ENCODE results near the gene CEBPB.

The CEBPB gene

DNA sequence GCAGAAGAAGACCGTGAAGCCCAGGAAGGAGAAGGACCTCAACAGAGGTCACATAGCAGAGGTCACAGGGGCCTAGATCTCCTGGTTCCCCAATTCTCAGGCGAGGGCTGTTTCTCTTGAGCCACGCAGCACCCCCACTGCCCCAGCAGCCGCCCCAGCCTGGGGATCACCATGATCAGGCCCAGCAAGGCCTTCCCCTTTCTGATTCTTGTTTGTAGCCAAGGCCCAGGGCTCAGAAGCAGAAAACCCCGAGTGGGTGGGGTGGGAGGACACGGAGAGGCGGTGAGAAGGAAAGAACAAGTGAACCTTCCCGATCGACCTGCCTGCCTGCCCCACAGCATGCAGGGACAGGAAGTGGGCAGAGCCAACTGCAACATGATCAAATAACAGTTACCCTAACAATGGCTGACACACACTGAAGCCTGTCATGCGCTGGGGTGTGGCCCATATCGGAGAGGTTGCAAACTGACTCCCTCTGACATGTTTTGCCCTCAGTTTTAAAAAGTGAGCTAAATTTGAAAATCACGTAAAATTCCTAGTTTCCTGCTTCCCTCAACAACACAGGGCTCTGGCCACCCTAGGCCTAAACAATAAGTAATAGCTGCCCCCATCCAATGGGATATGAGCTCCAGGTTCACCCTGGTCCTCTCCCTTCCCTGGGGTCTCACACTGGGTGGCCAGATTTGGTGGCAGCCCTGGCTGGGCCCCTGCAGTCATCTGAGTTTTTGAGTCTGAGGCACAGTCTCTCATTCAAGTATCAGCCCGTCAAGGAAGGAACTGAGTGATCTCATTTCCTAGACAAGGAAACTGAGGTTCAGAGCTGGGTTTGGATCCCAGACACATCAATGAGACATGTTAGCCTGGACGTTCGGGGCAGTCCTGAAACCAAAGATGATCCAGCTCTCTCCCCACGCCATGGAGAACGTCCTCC is 43.6 kb upstream of the CEBPB start:
- H3K36me3 ChIP-seq (ENCODE audit: control insufficient read depth, low read length): peaks cover 42% of the 10 kb centered on the region
- peak overlapping the region; percentile 75 for H3K4me2 ChIP-seq (ENCODE audit: low read length)
- no peaks in the 10 kb centered on the region for H3K27me3 ChIP-seq (ENCODE audit: control insufficient read depth, low read length)
- TF ChIP-seq EZH2phosphoT487 (IDR thresholded peaks at IDR 0.05; ENCODE audit: borderline replicate concordance, low read length) (no peak), CTCF (IDR thresholded peaks at IDR 0.05; ENCODE audit: low read depth, low read length, poor library complexity, severe bottlenecking) (no peak)
- peaks cover 63% of the 10 kb centered on the region for H3K79me2 ChIP-seq (ENCODE audit: control insufficient read depth, low read length)
- H3K4me1 ChIP-seq (ENCODE audit: control insufficient read depth, low read length): peaks cover 27% of the 10 kb centered on the region
- peak overlapping the region; percentile 45 for H3K27ac ChIP-seq (ENCODE audit: low read depth, low read length)
- H3K9me3 ChIP-seq (ENCODE audit: control insufficient read depth, insufficient read depth, low read length): no peaks in the 10 kb centered on the region
- no peaks in the 10 kb centered on the region for H4K20me1 ChIP-seq (ENCODE audit: control insufficient read depth, insufficient read depth, low read depth, low read length)
- H3K4me3 ChIP-seq (ENCODE audit: low read length): peak overlapping the region; percentile 54
- H3K9me2 ChIP-seq (replicated peaks; ENCODE audit: control insufficient read depth, low read length): no peaks in the 10 kb centered on the region
- H3F3A ChIP-seq (ENCODE audit: control insufficient read depth, insufficient read depth): no peaks in the 10 kb centered on the region

DNA sequence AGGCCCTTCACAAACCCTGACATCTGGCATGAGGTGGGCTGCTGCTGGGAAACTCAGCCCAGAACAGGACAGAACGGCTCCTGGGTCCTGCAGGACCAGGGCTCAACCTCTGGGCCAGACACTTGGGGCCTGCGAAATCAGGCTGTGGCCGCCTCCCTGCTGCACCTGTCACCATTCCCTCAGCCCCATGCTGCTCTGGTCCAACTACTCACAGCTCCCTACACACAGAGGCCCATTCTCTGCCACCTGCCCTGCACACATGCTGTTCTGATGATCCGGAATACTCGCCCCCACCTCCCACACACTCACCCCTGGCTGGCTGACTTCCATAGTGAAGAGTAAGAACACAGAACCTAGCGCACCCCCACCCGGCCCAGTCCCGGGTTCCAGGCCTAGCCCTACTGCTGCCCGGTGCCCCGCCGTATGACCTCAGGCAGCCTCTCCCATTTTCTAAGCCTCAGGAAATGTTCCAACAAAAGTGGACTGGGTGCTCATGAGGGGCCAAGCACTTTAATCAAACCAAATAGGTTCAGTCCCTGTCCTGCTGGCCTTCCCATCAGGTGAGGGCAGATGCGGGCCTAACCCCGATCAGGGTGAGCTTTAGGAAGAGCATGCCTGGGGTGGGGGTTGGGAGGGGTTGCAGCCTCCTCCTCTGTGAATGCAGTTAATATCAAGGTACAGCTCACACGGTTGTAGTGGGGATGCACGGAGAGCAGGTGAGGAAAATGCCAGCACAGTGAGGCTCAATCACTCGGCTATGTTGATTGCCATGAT is 41.0 kb upstream of the CEBPB start:
- Histone ChIP-seq H3K4me1 (ENCODE audit: control insufficient read depth, low read length) (peaks cover 43% of the 10 kb centered on the region), H3F3A (ENCODE audit: control insufficient read depth, insufficient read depth) (no peaks in the 10 kb centered on the region), H3K9me2 (replicated peaks; ENCODE audit: control insufficient read depth, low read length) (no peaks in the 10 kb centered on the region), H3K36me3 (ENCODE audit: control insufficient read depth, low read length) (peaks cover 35% of the 10 kb centered on the region), H4K20me1 (ENCODE audit: control insufficient read depth, insufficient read depth, low read depth, low read length) (no peaks in the 10 kb centered on the region), H3K79me2 (ENCODE audit: control insufficient read depth, low read length) (peaks cover 69% of the 10 kb centered on the region), H3K27ac (ENCODE audit: low read depth, low read length) (no peak overlapping the region), H3K4me3 (ENCODE audit: low read length) (no peak overlapping the region), H3K9me3 (ENCODE audit: control insufficient read depth, insufficient read depth, low read length) (no peaks in the 10 kb centered on the region), H3K27me3 (ENCODE audit: control insufficient read depth, low read length) (no peaks in the 10 kb centered on the region), H3K4me2 (ENCODE audit: low read length) (no peak overlapping the region)
- no peak for TF ChIP-seq EZH2phosphoT487 (IDR thresholded peaks at IDR 0.05; ENCODE audit: borderline replicate concordance, low read length)
- no peak for TF ChIP-seq CTCF (IDR thresholded peaks at IDR 0.05; ENCODE audit: low read depth, low read length, poor library complexity, severe bottlenecking)

GRCh38 chr20:50151034-50151743 is 39.4 kb upstream of the CEBPB start:
- Histone ChIP-seq H3K4me1 (ENCODE audit: control insufficient read depth, low read length) (peaks cover 43% of the 10 kb centered on the region), H3K4me2 (ENCODE audit: low read length) (no peak overlapping the region), H3K79me2 (ENCODE audit: control insufficient read depth, low read length) (peaks cover 63% of the 10 kb centered on the region), H3K9me2 (replicated peaks; ENCODE audit: control insufficient read depth, low read length) (no peaks in the 10 kb centered on the region), H3K4me3 (ENCODE audit: low read length) (no peak overlapping the region), H3K9me3 (ENCODE audit: control insufficient read depth, insufficient read depth, low read length) (no peaks in the 10 kb centered on the region), H3K27ac (ENCODE audit: low read depth, low read length) (no peak overlapping the region), H3K36me3 (ENCODE audit: control insufficient read depth, low read length) (peaks cover 30% of the 10 kb centered on the region), H4K20me1 (ENCODE audit: control insufficient read depth, insufficient read depth, low read depth, low read length) (no peaks in the 10 kb centered on the region), H3F3A (ENCODE audit: control insufficient read depth, insufficient read depth) (no peaks in the 10 kb centered on the region), H3K27me3 (ENCODE audit: control insufficient read depth, low read length) (no peaks in the 10 kb centered on the region)
- TF ChIP-seq CTCF (IDR thresholded peaks at IDR 0.05; ENCODE audit: low read depth, low read length, poor library complexity, severe bottlenecking): no peak
- TF ChIP-seq EZH2phosphoT487 (IDR thresholded peaks at IDR 0.05; ENCODE audit: borderline replicate concordance, low read length): no peak
